H9 (cell line): ENCODE data around the gene GLS2. TPM values are rescaled to one million over a fixed set of nuclear protein-coding genes. Genes with fewer than 3 reads are reported as not detected.

Source experiments
- DNase-seq: peaks from one replicate; pipeline ENCODE4 v3.0.0-alpha.2; 2017
- H2AFZ ChIP-seq: one replicate; pipeline ENCODE4 v1.6.1; 2013; ENCODE audit warnings: mild to moderate bottlenecking, low read length, control low read depth, moderate library complexity
- H2AK5ac ChIP-seq: 2 replicates; pipeline ENCODE4 v1.6.1; 2013; ENCODE audit warnings: low read length, control low read depth, mixed read lengths; ENCODE audit not compliant: insufficient read length
- H2BK120ac ChIP-seq: one replicate; pipeline ENCODE4 v1.6.1; 2013; ENCODE audit warnings: low read depth, mild to moderate bottlenecking, low read length, control low read depth, inconsistent platforms; ENCODE audit not compliant: poor library complexity, severe bottlenecking
- H2BK12ac ChIP-seq: 2 replicates; pipeline ENCODE4 v1.6.1; 2013; ENCODE audit warnings: low read length, control low read depth, mixed read lengths, low read depth; ENCODE audit not compliant: insufficient read length
- H2BK15ac ChIP-seq: 2 replicates; pipeline ENCODE4 v1.6.1; 2013; ENCODE audit warnings: low read depth, low read length, control low read depth
- H2BK20ac ChIP-seq: one replicate; pipeline ENCODE4 v1.6.1; 2013; ENCODE audit warnings: low read depth, mild to moderate bottlenecking, low read length, control low read depth, inconsistent platforms; ENCODE audit not compliant: poor library complexity, severe bottlenecking
- H2BK5ac ChIP-seq: 2 replicates; pipeline ENCODE4 v1.6.1; 2013; ENCODE audit warnings: low read length, control low read depth, mixed read lengths; ENCODE audit not compliant: insufficient read length
- H3K14ac ChIP-seq: 2 replicates; pipeline ENCODE4 v1.6.1; 2013; ENCODE audit warnings: low read length, control low read depth; ENCODE audit not compliant: insufficient read depth
- H3K18ac ChIP-seq: 2 replicates; pipeline ENCODE4 v1.6.1; 2013; ENCODE audit warnings: low read depth, mild to moderate bottlenecking, mixed read lengths, low read length, control low read depth; ENCODE audit not compliant: insufficient read length
- H3K23ac ChIP-seq: 2 replicates; pipeline ENCODE4 v1.6.1; 2013; ENCODE audit warnings: low read length, control low read depth, mixed read lengths, low read depth; ENCODE audit not compliant: insufficient read length
- H3K23me2 ChIP-seq: 2 replicates; pipeline ENCODE4 v1.6.1; 2013; ENCODE audit warnings: low read depth, mild to moderate bottlenecking, mixed read lengths, low read length, control low read depth; ENCODE audit not compliant: insufficient read length, poor library complexity, severe bottlenecking
- H3K27ac ChIP-seq: 2 replicates; pipeline ENCODE4 v1.5.1; 2013; ENCODE audit warnings: low read length, control low read depth, mixed read lengths, low read depth; ENCODE audit not compliant: insufficient read length
- H3K27me3 ChIP-seq: 2 replicates; pipeline ENCODE4 v1.6.1; 2013; ENCODE audit warnings: low read length, control low read depth, inconsistent platforms; ENCODE audit not compliant: insufficient read depth
- H3K4ac ChIP-seq: 2 replicates; pipeline ENCODE4 v1.6.1; 2013; ENCODE audit warnings: low read depth, mild to moderate bottlenecking, control low read depth, inconsistent platforms, low read length, moderate library complexity
- H3K4me1 ChIP-seq: 2 replicates; pipeline ENCODE4 v1.6.1; 2013; ENCODE audit warnings: low read length, control low read depth, inconsistent platforms; ENCODE audit not compliant: insufficient read depth
- H3K4me2 ChIP-seq: 2 replicates; pipeline ENCODE4 v1.6.1; 2013; ENCODE audit warnings: low read length, control low read depth, mixed read lengths; ENCODE audit not compliant: insufficient read length, insufficient read depth
- H3K56ac ChIP-seq: 2 replicates; pipeline ENCODE4 v1.6.1; 2013; ENCODE audit warnings: low read depth, mild to moderate bottlenecking, mixed read lengths, low read length, control low read depth; ENCODE audit not compliant: insufficient read length
- H3K79me1 ChIP-seq: 2 replicates; pipeline ENCODE4 v1.6.1; 2013; ENCODE audit warnings: low read depth, mild to moderate bottlenecking, moderate library complexity, low read length, control low read depth, inconsistent platforms; ENCODE audit not compliant: insufficient read depth, poor library complexity, severe bottlenecking
- H3K79me2 ChIP-seq: 2 replicates; pipeline ENCODE4 v1.6.1; 2013; ENCODE audit warnings: low read length, control low read depth, inconsistent platforms; ENCODE audit not compliant: insufficient read depth
- H3K9ac ChIP-seq: 2 replicates; pipeline ENCODE4 v1.6.1; 2013; ENCODE audit warnings: low read length, control low read depth, mixed read lengths; ENCODE audit not compliant: insufficient read length; ENCODE audit errors: extremely low read depth
- H3K9me3 ChIP-seq: one replicate; pipeline ENCODE4 v1.6.1; 2013; ENCODE audit warnings: low read depth, low read length, inconsistent platforms; ENCODE audit not compliant: control insufficient read depth
- H3T11ph ChIP-seq: one replicate; pipeline ENCODE4 v1.6.1; 2013; ENCODE audit warnings: mild to moderate bottlenecking, low read length, control low read depth, inconsistent platforms
- H4K20me1 ChIP-seq: one replicate; pipeline ENCODE4 v1.6.1; 2013; ENCODE audit not compliant: control insufficient read depth, insufficient read length, insufficient read depth
- H4K5ac ChIP-seq: 2 replicates; pipeline ENCODE4 v1.6.1; 2013; ENCODE audit warnings: low read depth, mild to moderate bottlenecking, mixed read lengths, low read length, control low read depth; ENCODE audit not compliant: insufficient read length
- H4K8ac ChIP-seq: replicated peaks from 2 replicates; pipeline ENCODE4 v1.6.1; 2013; ENCODE audit warnings: low read length, control low read depth, mixed read lengths, low read depth; ENCODE audit not compliant: insufficient read length
- H4K91ac ChIP-seq: 2 replicates; pipeline ENCODE4 v1.6.1; 2013; ENCODE audit warnings: low read depth, mild to moderate bottlenecking, moderate library complexity, mixed read lengths, low read length, control low read depth; ENCODE audit not compliant: insufficient read length
- H3K27ac Mint-ChIP-seq, 3 experiments: 2 replicates in 2 of 3; 3 replicates in 1 of 3; pipeline ENCODE4 v1.8.0; 2020 to 2021; ENCODE audit warnings: mixed read lengths in 3 of 3, mild to moderate bottlenecking in 1 of 3, moderate library complexity in 1 of 3
- H3K27me3 Mint-ChIP-seq: 2 replicates; pipeline ENCODE4 v1.8.0; 2021; ENCODE audit warnings: low read depth, mild to moderate bottlenecking, moderate library complexity, mixed read lengths
- H3K36me3 Mint-ChIP-seq, 3 experiments: 2 replicates in 2 of 3; 3 replicates in 1 of 3; pipeline ENCODE4 v1.8.0; 2020 to 2021; ENCODE audit warnings: low read depth in 3 of 3, mixed read lengths in 3 of 3; ENCODE audit not compliant: insufficient read depth in 1 of 3
- H3K4me1 Mint-ChIP-seq, 2 experiments: 2 replicates each; pipeline ENCODE4 v1.8.0; 2020; ENCODE audit warnings: mixed read lengths in 2 of 2
- H3K4me3 Mint-ChIP-seq, 2 experiments: 2 replicates in 1 of 2; 3 replicates in 1 of 2; pipeline ENCODE4 v1.8.0; 2020 to 2021; ENCODE audit warnings: mild to moderate bottlenecking in 2 of 2, mixed read lengths in 2 of 2, moderate library complexity in 1 of 2
- H3K9me3 Mint-ChIP-seq, 2 experiments: 2 replicates in 1 of 2; 3 replicates in 1 of 2; pipeline ENCODE4 v1.8.0; 2020; ENCODE audit warnings: mild to moderate bottlenecking in 2 of 2, mixed read lengths in 2 of 2, moderate library complexity in 1 of 2
- WGBS: extraction: QIAGEN DNeasy Blood & Tissue Kit; methylation state at CpG from one replicate; pipeline ENCODE4 v1.1.7; 2013; ENCODE audit warnings: missing lambda C conversion rate, low lambda C conversion rate, mixed read lengths; ENCODE audit not compliant: insufficient read length; ENCODE audit errors: extremely low coverage; 5-methylcytosine and 5-hydroxymethylcytosine counted together
- total RNA-seq: library from RNA; stranded (reverse); gene quantifications from 2 replicates; pipeline ENCODE4 v1.2.1, GENCODE V29; 2021
- TF ChIP-seq, protein P1 (sequence below): fragments of 200-600 bp; sonication (generic); conservative IDR thresholded peaks from 3 replicates; pipeline ENCODE4 v1.8.0; 2021; ENCODE audit warnings: antibody characterized with exemption, mild to moderate bottlenecking

Gene GLS2
- total RNA-seq, 1 experiment from 2014 or later = 17.0 TPM

DNA sequence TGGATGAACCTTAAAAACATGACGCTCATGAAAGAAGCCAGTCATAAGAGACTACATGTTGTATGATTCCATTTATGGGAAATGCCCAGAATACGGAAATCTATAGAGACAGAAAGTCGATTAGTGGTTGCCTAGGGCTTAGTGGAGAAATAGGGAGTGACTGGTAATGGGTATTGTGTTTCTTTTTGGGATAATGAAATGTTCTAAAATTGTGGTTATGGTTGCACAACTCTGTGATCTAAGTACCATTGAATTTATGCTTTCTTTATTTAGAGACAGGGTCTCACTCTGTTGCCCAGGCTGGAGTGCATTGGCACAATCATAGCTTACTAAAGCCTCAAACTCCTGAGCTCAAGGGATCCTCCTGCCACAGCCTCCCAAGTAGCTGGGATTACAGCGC lies 41.7 kb upstream of the GLS2 start:
- Mint-ChIP-seq H3K27ac (no peak overlapping the region), H3K4me1 (peaks cover 11 to 15% of the 10 kb centered on the region in 2 experiments), H3K27me3 (no peaks in the 10 kb centered on the region), H3K36me3 (no peaks in the 10 kb centered on the region), H3K4me3 (no peak overlapping the region), H3K9me3 (no peaks in the 10 kb centered on the region)
- no peak overlapping the region for H3K9ac ChIP-seq
- H3K4ac ChIP-seq = no peak overlapping the region
- no peak overlapping the region for H4K91ac ChIP-seq
- no peak overlapping the region for H3K56ac ChIP-seq
- H2BK20ac ChIP-seq = no peak overlapping the region
- H3K4me1 ChIP-seq = no peaks in the 10 kb centered on the region; the same call in 1 of the 2 replicates
- H2BK12ac ChIP-seq = no peak overlapping the region
- no peak overlapping the region for H3K14ac ChIP-seq
- no peaks in the 10 kb centered on the region for H3K27me3 ChIP-seq
- no peak overlapping the region for H3K27ac ChIP-seq
- peaks cover 3% of the 10 kb centered on the region for H3K79me1 ChIP-seq
- H3K79me2 ChIP-seq = peaks cover 2% of the 10 kb centered on the region; the same call in 1 of the 2 replicates
- no peak overlapping the region for H3K4me2 ChIP-seq
- H4K5ac ChIP-seq = no peak overlapping the region
- H2AFZ ChIP-seq = no peak overlapping the region
- no peak overlapping the region for H3K23ac ChIP-seq
- H4K8ac ChIP-seq = no peak overlapping the region
- WGBS = no CpG with 5 or more reads among the region's 4 CpGs
- H2BK5ac ChIP-seq = no peak overlapping the region
- H3K23me2 ChIP-seq = no peaks in the 10 kb centered on the region
- TF ChIP-seq, protein P1, sequence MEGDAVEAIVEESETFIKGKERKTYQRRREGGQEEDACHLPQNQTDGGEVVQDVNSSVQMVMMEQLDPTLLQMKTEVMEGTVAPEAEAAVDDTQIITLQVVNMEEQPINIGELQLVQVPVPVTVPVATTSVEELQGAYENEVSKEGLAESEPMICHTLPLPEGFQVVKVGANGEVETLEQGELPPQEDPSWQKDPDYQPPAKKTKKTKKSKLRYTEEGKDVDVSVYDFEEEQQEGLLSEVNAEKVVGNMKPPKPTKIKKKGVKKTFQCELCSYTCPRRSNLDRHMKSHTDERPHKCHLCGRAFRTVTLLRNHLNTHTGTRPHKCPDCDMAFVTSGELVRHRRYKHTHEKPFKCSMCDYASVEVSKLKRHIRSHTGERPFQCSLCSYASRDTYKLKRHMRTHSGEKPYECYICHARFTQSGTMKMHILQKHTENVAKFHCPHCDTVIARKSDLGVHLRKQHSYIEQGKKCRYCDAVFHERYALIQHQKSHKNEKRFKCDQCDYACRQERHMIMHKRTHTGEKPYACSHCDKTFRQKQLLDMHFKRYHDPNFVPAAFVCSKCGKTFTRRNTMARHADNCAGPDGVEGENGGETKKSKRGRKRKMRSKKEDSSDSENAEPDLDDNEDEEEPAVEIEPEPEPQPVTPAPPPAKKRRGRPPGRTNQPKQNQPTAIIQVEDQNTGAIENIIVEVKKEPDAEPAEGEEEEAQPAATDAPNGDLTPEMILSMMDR = no peak
- H3K9me3 ChIP-seq = no peaks in the 10 kb centered on the region
- H2BK15ac ChIP-seq = no peak overlapping the region
- no peak for DNase-seq
- H4K20me1 ChIP-seq = no peaks in the 10 kb centered on the region
- H3K18ac ChIP-seq = no peak overlapping the region
- no peak overlapping the region for H2AK5ac ChIP-seq
- no peak overlapping the region for H2BK120ac ChIP-seq
- no peak overlapping the region for H3T11ph ChIP-seq
